ENCODE results near the gene LENEP. TPM values are rescaled to one million over a fixed set of nuclear protein-coding genes. Genes with fewer than 3 reads are reported as not detected.

The LENEP gene
- polyA plus RNA-seq, 1 donor (not counting 4 experiments of a cell fraction or from before 2014, with no cell fraction given) = not detected

GRCh38 chr1:155009221-155009711 is 15.9 kb downstream of the LENEP start:
- H3K27me3 ChIP-seq (ENCODE audit: control insufficient read depth, extremely low read depth, insufficient read depth, low read length) = no peaks in the 10 kb centered on the region
- H3K9ac ChIP-seq (ENCODE audit: control insufficient read depth, extremely low read depth, insufficient read depth, low read length) = no peak overlapping the region
- peak overlapping the region; percentile 66 for H3K4me2 ChIP-seq (ENCODE audit: control insufficient read depth, extremely low read depth, insufficient read depth, low read depth, low read length)
- H3K9me1 ChIP-seq (ENCODE audit: control insufficient read depth, extremely low read depth, insufficient read depth, low read length) = no peaks in the 10 kb centered on the region
- TF ChIP-seq CTCF (optimal IDR thresholded peaks at IDR 0.05 in 1 of 3, IDR thresholded peaks at IDR 0.05 in 1 of 3, conservative IDR thresholded peaks at IDR 0.05 in 1 of 3; ENCODE audit: extremely low read depth in 1 of 3, insufficient read depth in 2 of 3, low read length in 3 of 3) (no peak), EZH2 (IDR thresholded peaks at IDR 0.05; ENCODE audit: low read length) (no peak)
- H3K4me1 ChIP-seq (ENCODE audit: control insufficient read depth, extremely low read depth, insufficient read depth, low read length) = peaks cover 87% of the 10 kb centered on the region
- DNase-seq (ENCODE audit: low read depth, low spot score) (no peak), FAIRE-seq (no peak)
- no peaks in the 10 kb centered on the region for H3K9me3 ChIP-seq (ENCODE audit: control insufficient read depth, low read depth, low read length)
- peak overlapping the region in 2 of 3 experiments; percentile 37 to 38 for H3K4me3 ChIP-seq (ENCODE audit: control insufficient read depth in 2 of 3, extremely low read depth in 1 of 3, insufficient read depth in 2 of 3, low read depth in 1 of 3, low read length in 3 of 3)
- dilution Hi-C loops (cut with MboI; ENCODE audit: extremely low pct_ligation_motif_present, low sequenced_read_pairs) = no loop called here
- H2AFZ ChIP-seq (ENCODE audit: control insufficient read depth, low read length) = no peak overlapping the region
- no peak overlapping the region for H3K27ac ChIP-seq (ENCODE audit: control insufficient read depth, insufficient read depth, low read length)
- peaks cover 10 to 42% of the 10 kb centered on the region in 2 experiments for H3K36me3 ChIP-seq (ENCODE audit: control insufficient read depth in 2 of 2, extremely low read depth in 1 of 2, insufficient read depth in 2 of 2, low read length in 2 of 2)
- H3K79me2 ChIP-seq (ENCODE audit: control insufficient read depth, insufficient read depth, low read length) = peaks cover 70% of the 10 kb centered on the region
- peaks cover 6% of the 10 kb centered on the region for H4K20me1 ChIP-seq (ENCODE audit: control insufficient read depth, extremely low read depth, insufficient read depth, low read length)

DNA sequence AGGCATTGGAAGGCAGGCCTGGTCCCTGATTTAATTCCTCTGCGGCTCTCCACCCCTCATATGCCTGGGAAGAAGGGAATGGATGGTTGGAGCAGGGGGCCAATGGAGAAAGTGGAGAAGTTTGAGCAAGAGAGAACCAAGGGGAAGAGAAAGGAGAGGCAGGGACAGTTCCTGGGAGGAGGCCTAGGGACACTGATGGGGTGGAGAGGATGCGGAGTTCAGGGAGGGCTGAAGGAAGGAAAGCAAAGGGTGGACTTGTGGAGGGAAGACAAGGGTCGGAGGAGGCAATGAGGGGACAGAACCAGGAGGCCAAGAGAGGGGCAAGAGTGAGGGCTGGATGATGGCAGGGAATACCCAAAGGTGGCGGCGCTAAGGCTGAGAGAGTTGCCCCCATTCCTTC is 16.4 kb downstream of the LENEP start:
- DNase-seq (ENCODE audit: low read depth, low spot score) = no peak
- H3K9ac ChIP-seq (ENCODE audit: control insufficient read depth, extremely low read depth, insufficient read depth, low read length) = peak overlapping the region; percentile 9
- H3K4me2 ChIP-seq (ENCODE audit: control insufficient read depth, extremely low read depth, insufficient read depth, low read depth, low read length) = peak overlapping the region; percentile 45
- peaks cover 6% of the 10 kb centered on the region for H4K20me1 ChIP-seq (ENCODE audit: control insufficient read depth, extremely low read depth, insufficient read depth, low read length)
- H3K4me1 ChIP-seq (ENCODE audit: control insufficient read depth, extremely low read depth, insufficient read depth, low read length) = peaks cover 82% of the 10 kb centered on the region
- no peaks in the 10 kb centered on the region for H3K9me3 ChIP-seq (ENCODE audit: control insufficient read depth, low read depth, low read length)
- no peak overlapping the region for H3K27ac ChIP-seq (ENCODE audit: control insufficient read depth, insufficient read depth, low read length)
- no peaks in the 10 kb centered on the region for H3K9me1 ChIP-seq (ENCODE audit: control insufficient read depth, extremely low read depth, insufficient read depth, low read length)
- peaks cover 65% of the 10 kb centered on the region for H3K79me2 ChIP-seq (ENCODE audit: control insufficient read depth, insufficient read depth, low read length)
- dilution Hi-C loops (cut with MboI; ENCODE audit: extremely low pct_ligation_motif_present, low sequenced_read_pairs) = no loop called here
- no peak overlapping the region for H2AFZ ChIP-seq (ENCODE audit: control insufficient read depth, low read length)
- peak overlapping the region in 1 of 3 experiments; percentile 37 for H3K4me3 ChIP-seq (ENCODE audit: control insufficient read depth in 2 of 3, extremely low read depth in 1 of 3, insufficient read depth in 2 of 3, low read depth in 1 of 3, low read length in 3 of 3)
- FAIRE-seq = peak; percentile 17
- TF ChIP-seq CTCF (optimal IDR thresholded peaks at IDR 0.05 in 1 of 3, IDR thresholded peaks at IDR 0.05 in 1 of 3, conservative IDR thresholded peaks at IDR 0.05 in 1 of 3; ENCODE audit: extremely low read depth in 1 of 3, insufficient read depth in 2 of 3, low read length in 3 of 3) (no peak), EZH2 (IDR thresholded peaks at IDR 0.05; ENCODE audit: low read length) (no peak)
- H3K27me3 ChIP-seq (ENCODE audit: control insufficient read depth, extremely low read depth, insufficient read depth, low read length) = no peaks in the 10 kb centered on the region
- H3K36me3 ChIP-seq (ENCODE audit: control insufficient read depth in 2 of 2, extremely low read depth in 1 of 2, insufficient read depth in 2 of 2, low read length in 2 of 2) = peaks cover 14 to 47% of the 10 kb centered on the region in 2 experiments

Data from keratinocyte (primary cell).